Activated CD4-positive, alpha-beta T cell treated with anti-CD3 and anti-CD28 coated beads, Interleukin-2, amount 10 ng/mL, durations not matched to agents 7 days and 5 days (primary cell): ENCODE results near the gene ABR. TPM values are rescaled to one million over a fixed set of nuclear protein-coding genes. Genes with fewer than 3 reads are reported as not detected.

Experiments used
- CTCF ChIA-PET: fragments of 350-600 bp; sonication (Branson Sonifier 250); formaldehyde crosslinking; loops from one replicate; lab custom pipeline; 2021; ENCODE audit warnings: antibody characterized with exemption; lab: Charles Lee
- POLR2A ChIA-PET: fragments of 350-600 bp; sonication (Branson Sonifier 250); formaldehyde crosslinking; loops from one replicate; lab custom pipeline; 2021; ENCODE audit warnings: antibody characterized with exemption; lab: Charles Lee
- DNase-seq: peaks from one replicate; pipeline ENCODE4 v3.0.0-alpha.2; 2020
- H3K27ac Mint-ChIP-seq: one replicate; pipeline ENCODE4 v1.8.0; 2021; ENCODE audit warnings: mild to moderate bottlenecking, moderate library complexity, mixed read lengths
- H3K27me3 Mint-ChIP-seq: one replicate; pipeline ENCODE4 v1.8.0; 2021; ENCODE audit warnings: mixed read lengths
- H3K36me3 Mint-ChIP-seq: one replicate; pipeline ENCODE4 v1.8.0; 2021; ENCODE audit warnings: low read depth, mixed read lengths
- H3K4me1 Mint-ChIP-seq: one replicate; pipeline ENCODE4 v1.8.0; 2021; ENCODE audit warnings: mixed read lengths
- H3K4me3 Mint-ChIP-seq: one replicate; pipeline ENCODE4 v1.8.0; 2021; ENCODE audit warnings: mild to moderate bottlenecking, moderate library complexity, mixed read lengths
- H3K9me3 Mint-ChIP-seq: one replicate; pipeline ENCODE4 v1.8.0; 2021; ENCODE audit warnings: mixed read lengths
- total RNA-seq, 2 experiments: library from RNA; stranded (reverse); gene quantifications; one replicate each; pipeline ENCODE4 v1.2.3, GENCODE V29; 2021

The ABR gene
- 100 to 1,000 TPM; 145 to 163 TPM for total RNA-seq

DNA sequence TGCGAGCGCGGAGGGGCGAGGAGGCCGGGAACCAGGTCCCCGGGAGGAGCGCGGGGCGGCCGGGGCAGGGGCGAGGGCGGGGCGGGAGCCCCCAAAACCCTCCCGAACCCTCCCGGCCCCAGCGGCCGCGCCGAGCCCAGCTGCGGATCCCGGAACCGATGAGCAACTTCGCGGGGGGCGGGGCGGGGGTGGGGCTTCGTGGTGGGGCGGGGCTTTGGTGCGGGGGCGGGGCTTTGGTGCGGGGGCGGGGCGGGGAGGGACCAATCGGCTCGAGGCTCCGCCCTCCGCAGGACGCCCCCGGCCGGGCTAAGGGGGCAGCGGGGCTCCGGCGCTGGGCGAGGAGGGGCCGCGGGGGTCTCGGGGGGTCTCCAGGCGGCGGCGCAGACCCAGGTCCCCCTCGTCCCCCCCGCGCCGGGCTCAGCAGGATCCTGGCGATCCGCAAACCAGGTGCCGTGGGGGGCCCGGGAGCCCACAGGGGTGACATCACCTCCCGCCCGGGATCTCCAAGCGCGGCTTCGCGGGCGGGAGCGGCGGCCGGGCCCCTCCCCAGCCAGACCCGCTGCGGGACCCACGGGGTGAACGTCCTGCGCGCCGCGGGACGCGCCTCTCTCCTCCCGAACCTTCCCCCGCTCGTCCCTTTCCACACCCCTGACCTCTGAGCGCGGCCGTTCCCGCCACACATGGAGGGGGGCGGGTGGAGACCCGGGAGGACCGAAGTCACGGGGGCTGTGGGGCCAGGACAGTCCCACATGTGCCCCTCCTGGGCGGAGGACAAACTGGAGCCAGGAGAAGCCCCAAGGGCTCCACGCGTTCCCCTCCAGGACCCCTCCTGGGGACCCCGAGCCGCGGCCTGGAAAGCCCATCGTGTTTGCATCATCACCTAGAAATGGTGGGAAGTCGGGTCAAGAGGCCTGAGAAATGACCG, at the start of gene ABR:
Gene ABR (minus strand): TSS at position 164 of the 925 bp plus-strand sequence. CDS start 254 bp downstream, outside the sequence.
- Mint-ChIP-seq H3K27me3 (peaks cover 33% of the 10 kb centered on the region), H3K36me3 (no peaks in the 10 kb centered on the region), H3K4me3 (peak within 1 kb of the TSS; percentile 66), H3K4me1 (peaks cover 10% of the 10 kb centered on the region), H3K9me3 (no peaks in the 10 kb centered on the region), H3K27ac (no peak within 1 kb of the TSS)
- DNase-seq, result peak; percentile 62
- POLR2A ChIA-PET, result no interaction called here
- CTCF ChIA-PET, result no interaction called here

DNA sequence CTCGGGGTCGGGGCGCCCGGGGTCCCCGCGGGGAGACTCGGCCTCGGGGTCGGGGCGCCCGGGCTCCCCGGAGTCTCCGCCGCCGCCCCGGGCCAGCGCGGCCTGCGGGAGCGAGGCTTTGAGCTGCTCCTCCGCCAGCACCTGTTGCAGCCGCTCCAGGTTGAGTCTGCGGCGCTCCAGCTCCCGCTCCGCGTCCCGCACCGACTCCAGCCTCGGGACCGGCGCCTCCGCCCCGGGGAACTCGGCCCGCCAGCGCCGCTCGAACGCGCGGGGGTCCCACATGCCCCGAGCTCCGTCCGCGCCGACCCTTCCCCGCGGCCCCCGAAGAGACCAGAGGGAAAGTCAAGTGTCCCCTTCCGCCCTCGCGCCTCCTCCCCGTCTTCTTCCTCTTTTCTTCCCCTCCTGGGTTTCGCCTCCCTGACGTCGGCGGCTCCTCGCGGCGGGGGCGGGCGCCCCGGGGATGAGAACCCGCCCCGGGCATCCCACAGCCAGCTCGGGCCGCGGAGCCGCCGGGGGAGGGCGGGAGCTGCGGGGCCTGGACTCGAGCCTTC, 49.6 kb upstream of the ABR start:
- ChIA-PET POLR2A (interaction anchor here (0.7 kb wide), 1 partner anchor 134 kb away, joined by 4 read pairs; no protein-coding TSS in a partner anchor), CTCF (interaction anchor here (1.0 to 1.2 kb wide), 3 partner anchors 9 to 32 kb away, joined by 3 read pairs; no protein-coding TSS in a partner anchor)
- Mint-ChIP-seq H3K36me3 (peaks cover 1% of the 10 kb centered on the region), H3K4me3 (peak overlapping the region; percentile 41), H3K27ac (no peak overlapping the region), H3K9me3 (no peaks in the 10 kb centered on the region), H3K4me1 (peaks cover 10% of the 10 kb centered on the region), H3K27me3 (peaks cover 58% of the 10 kb centered on the region)
- peak; percentile 36 for DNase-seq

DNA sequence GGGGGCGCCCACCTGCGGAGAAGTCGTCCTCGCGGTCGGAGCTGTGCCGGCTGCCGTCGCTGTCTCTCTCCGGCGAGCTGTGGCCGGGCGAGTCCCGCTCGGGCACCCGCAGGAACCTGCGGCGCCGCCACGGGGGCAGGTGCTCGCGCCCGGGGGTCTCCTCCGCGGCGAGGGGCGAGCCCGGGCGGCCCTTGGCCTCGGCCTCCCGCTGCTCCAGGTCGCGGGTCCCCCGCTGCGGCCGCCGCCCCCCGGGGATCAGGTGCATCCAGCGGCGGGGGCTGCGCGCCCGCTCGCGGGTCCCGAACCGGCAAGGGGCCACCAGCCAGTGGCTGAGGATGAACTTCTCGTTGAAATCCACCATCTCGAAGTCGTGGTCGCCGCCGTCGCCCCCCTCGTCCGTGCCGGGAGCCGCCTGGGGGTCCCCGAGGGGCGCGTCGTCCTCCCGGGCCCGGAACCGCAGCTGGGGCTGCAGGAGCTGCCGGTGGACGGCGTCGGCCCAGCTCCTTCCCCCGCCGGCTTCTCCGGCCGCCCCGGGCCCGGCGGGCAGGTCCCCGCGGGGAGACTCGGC, 49.1 kb upstream of the ABR start:
- POLR2A ChIA-PET, result interaction anchor here (0.7 kb wide), 1 partner anchor 134 kb away, joined by 4 read pairs; no protein-coding TSS in a partner anchor
- no peak for DNase-seq

DNA sequence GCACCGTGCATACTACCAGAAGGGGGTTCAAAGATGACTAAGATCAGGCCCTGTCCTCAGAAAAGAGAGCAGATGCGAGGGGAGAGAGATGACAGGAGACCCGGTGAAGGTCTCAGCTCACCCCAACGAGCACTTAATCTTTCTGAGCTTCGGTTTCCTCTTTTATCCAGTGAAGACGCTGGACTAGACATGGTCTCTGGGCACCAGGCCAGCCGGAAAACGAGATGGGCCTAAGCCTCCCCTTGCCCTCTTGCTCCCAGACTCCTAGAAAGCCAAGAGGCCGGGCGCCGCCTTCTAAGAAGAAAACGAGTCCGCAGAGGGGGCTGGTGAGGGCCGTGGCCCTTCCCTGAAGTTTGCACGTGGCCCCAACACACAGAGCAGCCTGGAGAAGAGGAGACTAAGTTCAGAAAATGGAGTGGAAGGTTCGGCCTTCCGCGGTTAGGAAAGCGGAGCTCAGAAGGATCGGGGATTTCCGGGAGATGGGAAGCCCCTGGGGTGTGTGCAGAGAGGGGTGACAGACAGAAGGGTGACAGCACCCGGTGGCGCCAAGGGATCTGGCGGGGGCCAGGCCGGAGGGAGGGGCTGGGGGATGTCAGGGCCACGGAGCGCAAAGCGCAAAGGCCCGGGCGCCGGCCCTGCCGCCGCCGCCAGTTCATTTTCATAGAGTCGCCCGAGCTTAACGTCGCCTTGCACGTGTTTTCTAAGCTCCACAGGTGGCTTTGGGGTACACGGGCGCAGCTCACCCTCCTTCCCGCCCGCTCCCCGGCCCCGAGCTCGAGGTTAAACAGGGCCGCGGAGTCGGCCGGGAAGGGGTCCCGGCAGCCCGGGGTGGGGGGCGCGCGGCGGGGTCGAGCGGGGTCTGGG, 48.4 kb upstream of the ABR start:
- peak overlapping the region; percentile 65 for H3K4me3 Mint-ChIP-seq
- peaks cover 1% of the 10 kb centered on the region for H3K36me3 Mint-ChIP-seq
- no peak overlapping the region for H3K27ac Mint-ChIP-seq
- POLR2A ChIA-PET, result no interaction called here
- H3K4me1 Mint-ChIP-seq, result peaks cover 10% of the 10 kb centered on the region
- no peaks in the 10 kb centered on the region for H3K9me3 Mint-ChIP-seq
- DNase-seq, result no peak
- CTCF ChIA-PET, result interaction anchor here (0.6 to 1.7 kb wide), 6 partner anchors 8 to 158 kb away, joined by 3 to 4 read pairs (median 3); no protein-coding TSS in a partner anchor
- H3K27me3 Mint-ChIP-seq, result peaks cover 56% of the 10 kb centered on the region

More for the DNA sequence above, 49.1 kb upstream of the ABR start:
- Mint-ChIP-seq H3K36me3 (peaks cover 1% of the 10 kb centered on the region), H3K9me3 (no peaks in the 10 kb centered on the region), H3K27me3 (peaks cover 56% of the 10 kb centered on the region), H3K4me1 (peaks cover 10% of the 10 kb centered on the region), H3K27ac (no peak overlapping the region), H3K4me3 (no peak overlapping the region)
- CTCF ChIA-PET, result interaction anchor here (1.1 to 1.7 kb wide), 4 partner anchors 9 to 93 kb away, joined by 3 read pairs; no protein-coding TSS in a partner anchor

DNA sequence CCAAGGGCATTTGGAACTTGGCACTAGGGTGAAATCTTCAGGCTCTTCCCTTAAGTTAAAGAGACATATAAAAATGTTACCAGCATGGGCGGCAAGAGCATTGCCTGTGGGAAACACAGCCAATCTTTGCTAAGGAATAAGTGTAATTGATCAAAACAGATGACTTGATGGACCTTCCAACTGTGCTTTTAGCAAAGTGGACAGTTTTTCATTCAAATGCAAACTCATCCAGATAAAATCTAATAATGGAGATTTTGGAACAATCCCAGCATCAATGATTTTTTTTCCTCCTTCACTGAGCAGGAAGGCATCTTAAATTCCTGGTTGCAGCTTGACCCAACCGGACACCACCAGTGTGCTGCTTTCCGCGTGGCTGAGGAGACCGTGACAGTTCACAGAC, 47.6 kb upstream of the ABR start:
- H3K27ac Mint-ChIP-seq, result no peak overlapping the region
- peaks cover 49% of the 10 kb centered on the region for H3K27me3 Mint-ChIP-seq
- no peaks in the 10 kb centered on the region for H3K9me3 Mint-ChIP-seq
- H3K36me3 Mint-ChIP-seq, result peaks cover 1% of the 10 kb centered on the region
- ChIA-PET CTCF (interaction anchor here (0.6 to 1.7 kb wide), 4 partner anchors 40 to 159 kb away, joined by 3 to 4 read pairs (median 3); no protein-coding TSS in a partner anchor), POLR2A (no interaction called here)
- H3K4me3 Mint-ChIP-seq, result no peak overlapping the region
- no peak for DNase-seq
- peaks cover 10% of the 10 kb centered on the region for H3K4me1 Mint-ChIP-seq

DNA sequence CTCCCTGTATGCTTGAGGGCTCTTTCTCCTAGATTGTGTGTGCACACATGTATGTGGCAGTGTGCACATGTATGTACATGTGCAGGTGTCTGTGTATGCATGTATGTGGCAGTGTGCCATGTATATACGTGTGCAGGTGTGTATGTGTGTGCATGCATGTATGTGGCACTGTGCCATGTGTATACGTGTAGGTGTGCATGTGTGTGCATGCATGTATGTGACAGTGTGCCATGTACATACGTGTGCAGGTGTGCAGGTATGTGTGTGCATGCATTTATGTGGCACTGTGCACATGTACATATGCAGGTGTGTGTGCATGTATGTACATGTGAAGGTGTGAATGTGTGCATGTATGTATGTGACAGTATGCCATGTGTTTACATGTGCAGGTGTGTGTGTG, 46.5 kb upstream of the ABR start:
- peaks cover 45% of the 10 kb centered on the region for H3K27me3 Mint-ChIP-seq
- H3K4me3 Mint-ChIP-seq, result no peak overlapping the region
- DNase-seq, result no peak
- H3K27ac Mint-ChIP-seq, result no peak overlapping the region
- H3K36me3 Mint-ChIP-seq, result peaks cover 1% of the 10 kb centered on the region
- ChIA-PET POLR2A (no interaction called here), CTCF (no interaction called here)
- H3K4me1 Mint-ChIP-seq, result peaks cover 10% of the 10 kb centered on the region
- H3K9me3 Mint-ChIP-seq, result no peaks in the 10 kb centered on the region

DNA sequence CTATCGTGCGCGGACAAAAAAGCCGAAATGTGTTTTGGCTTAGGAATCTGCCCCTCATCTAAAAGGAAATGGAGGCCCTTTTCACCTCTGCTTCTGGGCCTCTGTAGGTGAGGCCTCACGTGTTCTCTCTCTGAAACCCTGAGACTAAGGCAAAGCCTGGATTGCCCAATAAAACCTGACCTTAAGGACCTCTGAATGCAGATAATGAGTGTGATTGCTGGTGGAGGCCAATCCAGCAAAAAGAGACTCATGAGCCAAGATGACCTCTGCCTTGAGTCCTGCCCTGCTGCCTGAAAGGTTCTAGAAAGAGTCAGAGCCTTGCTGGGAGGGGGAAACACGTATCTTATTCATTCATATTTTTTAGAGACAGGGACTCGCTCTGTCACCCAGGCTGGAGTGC, 44.5 kb upstream of the ABR start:
- no peaks in the 10 kb centered on the region for H3K9me3 Mint-ChIP-seq
- H3K27me3 Mint-ChIP-seq, result peaks cover 33% of the 10 kb centered on the region
- H3K27ac Mint-ChIP-seq, result no peak overlapping the region
- H3K4me1 Mint-ChIP-seq, result peaks cover 4% of the 10 kb centered on the region
- no peaks in the 10 kb centered on the region for H3K36me3 Mint-ChIP-seq
- no peak overlapping the region for H3K4me3 Mint-ChIP-seq
- POLR2A ChIA-PET, result no interaction called here
- no peak for DNase-seq
- CTCF ChIA-PET, result interaction anchor here (1.0 kb wide), 1 partner anchor 10 kb away, joined by 3 read pairs; no protein-coding TSS in a partner anchor

DNA sequence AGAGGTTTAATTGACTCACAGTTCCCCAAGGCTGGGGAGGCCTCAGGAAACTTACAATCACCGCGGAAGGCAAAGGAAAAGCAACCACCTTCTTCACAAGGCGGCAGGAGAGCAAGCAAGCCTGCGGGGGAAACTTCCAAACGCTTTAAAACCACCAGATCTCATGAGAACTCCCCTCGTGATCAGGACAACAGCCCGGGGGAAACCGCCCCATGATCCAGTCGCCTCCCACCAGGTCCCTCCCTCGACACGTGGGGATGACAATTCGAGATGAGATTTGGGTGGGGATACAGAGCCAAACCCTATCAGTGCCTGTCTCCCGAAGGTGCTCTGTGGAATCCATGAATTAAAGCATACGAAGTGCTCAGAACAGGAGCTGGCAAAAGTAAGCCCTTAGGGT, 43.9 kb upstream of the ABR start:
- H3K4me3 Mint-ChIP-seq, result no peak overlapping the region
- peaks cover 4% of the 10 kb centered on the region for H3K4me1 Mint-ChIP-seq
- H3K27me3 Mint-ChIP-seq, result peaks cover 33% of the 10 kb centered on the region
- CTCF ChIA-PET, result no interaction called here
- POLR2A ChIA-PET, result no interaction called here
- H3K36me3 Mint-ChIP-seq, result no peaks in the 10 kb centered on the region
- DNase-seq, result no peak
- no peaks in the 10 kb centered on the region for H3K9me3 Mint-ChIP-seq
- no peak overlapping the region for H3K27ac Mint-ChIP-seq

DNA sequence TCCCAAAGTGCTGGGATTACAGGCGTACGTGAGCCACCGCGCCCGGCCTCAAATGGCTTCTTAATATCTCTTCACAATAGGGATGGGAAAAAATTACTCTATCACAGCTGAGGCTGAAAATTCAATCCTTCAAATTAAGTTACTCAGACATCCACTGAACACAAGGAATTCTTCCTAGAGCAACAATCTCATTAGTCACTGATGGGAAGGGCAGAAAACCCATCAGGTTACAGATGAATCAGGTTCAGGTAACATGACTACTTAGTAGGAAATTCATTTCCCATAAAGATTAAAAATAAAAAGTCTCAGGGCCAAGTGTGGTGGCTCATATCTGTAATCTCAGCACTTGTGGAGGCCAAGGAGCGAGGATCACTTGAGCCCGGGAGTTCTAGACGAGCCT, 42.5 kb upstream of the ABR start:
- DNase-seq, result no peak
- H3K27ac Mint-ChIP-seq, result no peak overlapping the region
- H3K9me3 Mint-ChIP-seq, result no peaks in the 10 kb centered on the region
- peaks cover 24% of the 10 kb centered on the region for H3K27me3 Mint-ChIP-seq
- H3K36me3 Mint-ChIP-seq, result no peaks in the 10 kb centered on the region
- CTCF ChIA-PET, result interaction anchor here (0.8 kb wide), 1 partner anchor 688 kb away, joined by 3 read pairs; no protein-coding TSS in a partner anchor
- POLR2A ChIA-PET, result no interaction called here
- H3K4me3 Mint-ChIP-seq, result no peak overlapping the region
- H3K4me1 Mint-ChIP-seq, result no peaks in the 10 kb centered on the region

DNA sequence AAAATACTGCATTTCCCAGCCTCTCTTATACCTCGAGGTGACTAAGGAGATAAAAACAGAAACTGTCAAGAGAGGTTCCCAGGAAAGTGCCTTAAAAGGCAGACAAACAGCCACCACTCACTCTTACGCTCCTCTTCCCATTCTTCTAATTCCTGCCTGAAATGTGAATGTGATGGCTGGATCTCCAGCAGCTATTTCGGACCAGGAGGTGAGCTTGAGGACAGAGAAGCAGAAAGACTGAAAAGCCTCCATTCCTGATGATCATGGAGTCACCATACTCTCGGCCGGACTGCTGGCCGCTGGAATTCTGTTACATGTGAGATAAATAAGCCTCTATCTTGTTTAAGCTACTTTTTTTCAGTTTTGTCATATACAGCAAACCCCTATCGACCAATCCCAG, 41.4 kb upstream of the ABR start:
- Mint-ChIP-seq H3K4me1 (no peaks in the 10 kb centered on the region), H3K4me3 (no peak overlapping the region), H3K27me3 (peaks cover 15% of the 10 kb centered on the region), H3K27ac (no peak overlapping the region), H3K9me3 (no peaks in the 10 kb centered on the region), H3K36me3 (no peaks in the 10 kb centered on the region)
- POLR2A ChIA-PET, result no interaction called here
- CTCF ChIA-PET, result interaction anchor here (1.3 to 1.8 kb wide), 2 partner anchors 8 to 49 kb away, joined by 3 read pairs; no protein-coding TSS in a partner anchor
- DNase-seq, result no peak

DNA sequence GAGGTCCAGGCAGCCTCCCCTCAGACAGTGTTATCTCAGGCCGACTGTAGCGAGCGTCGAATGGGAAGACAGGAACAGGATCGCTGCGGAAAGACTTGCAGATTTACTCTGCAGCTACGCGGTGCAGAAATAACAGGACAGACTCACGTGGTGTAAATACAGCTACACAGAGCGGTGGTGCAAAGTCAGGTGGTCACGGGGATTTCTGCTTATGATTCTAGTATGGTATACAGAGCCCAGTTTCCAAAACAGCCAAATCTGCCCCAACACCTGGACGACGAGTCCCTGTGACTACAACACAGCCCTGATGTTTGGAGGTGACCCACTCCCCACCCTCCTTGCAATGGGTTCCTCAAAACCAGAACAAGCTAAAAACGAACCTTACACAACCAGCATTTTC, 40.6 kb upstream of the ABR start:
- no peaks in the 10 kb centered on the region for H3K9me3 Mint-ChIP-seq
- H3K4me3 Mint-ChIP-seq, result no peak overlapping the region
- ChIA-PET CTCF (interaction anchor here (1.3 to 1.8 kb wide), 2 partner anchors 9 to 48 kb away, joined by 3 read pairs; no protein-coding TSS in a partner anchor), POLR2A (no interaction called here)
- no peaks in the 10 kb centered on the region for H3K4me1 Mint-ChIP-seq
- H3K27me3 Mint-ChIP-seq, result peaks cover 9% of the 10 kb centered on the region
- H3K27ac Mint-ChIP-seq, result no peak overlapping the region
- DNase-seq, result no peak
- no peaks in the 10 kb centered on the region for H3K36me3 Mint-ChIP-seq

DNA sequence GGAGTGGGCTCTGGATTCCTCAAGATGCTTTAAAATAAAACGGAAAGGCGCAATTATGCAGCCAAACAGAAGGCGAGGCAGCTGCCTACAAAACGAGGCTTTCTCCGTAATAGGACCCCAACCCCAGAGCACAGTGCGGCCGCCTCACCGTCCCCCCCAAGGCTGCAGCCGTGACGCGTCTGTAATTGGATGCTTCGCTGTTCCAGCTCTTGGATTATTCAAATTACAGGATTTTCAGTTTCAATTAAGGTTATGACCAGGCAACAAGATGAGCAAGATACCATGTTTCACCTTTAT, 37.3 kb upstream of the ABR start:
- no peak overlapping the region for H3K4me3 Mint-ChIP-seq
- CTCF ChIA-PET, result no interaction called here
- H3K27ac Mint-ChIP-seq, result no peak overlapping the region
- no peak for DNase-seq
- no peaks in the 10 kb centered on the region for H3K4me1 Mint-ChIP-seq
- H3K9me3 Mint-ChIP-seq, result no peaks in the 10 kb centered on the region
- no peaks in the 10 kb centered on the region for H3K36me3 Mint-ChIP-seq
- peaks cover 7% of the 10 kb centered on the region for H3K27me3 Mint-ChIP-seq
- POLR2A ChIA-PET, result no interaction called here
